ENCODE measurements around the gene MORN2.

The MORN2 gene

GRCh38 chr2:38912619-38913018 lies 36.8 kb downstream of the MORN2 start:
- H3K27ac ChIP-seq (ENCODE audit: insufficient read depth, low read depth, low read length, poor library complexity, severe bottlenecking), result no peak overlapping the region
- H3K27me3 ChIP-seq (ENCODE audit: control insufficient read depth, insufficient read depth, low read length, poor library complexity, severe bottlenecking), result no peaks in the 10 kb centered on the region
- no peaks in the 10 kb centered on the region for H3K36me3 ChIP-seq (ENCODE audit: control insufficient read depth, insufficient read depth, low read length)
- H3K9me3 ChIP-seq (ENCODE audit: control insufficient read depth, low read length), result no peaks in the 10 kb centered on the region
- no peaks in the 10 kb centered on the region for H3K4me1 ChIP-seq (ENCODE audit: control insufficient read depth, insufficient read depth, low read length)
- 63 to 86% methylated on average over 1 of the region's 1 CpG for WGBS, 2 experiments
- H3K4me3 ChIP-seq (ENCODE audit: insufficient read depth, low read depth, low read length), result no peak overlapping the region

DNA sequence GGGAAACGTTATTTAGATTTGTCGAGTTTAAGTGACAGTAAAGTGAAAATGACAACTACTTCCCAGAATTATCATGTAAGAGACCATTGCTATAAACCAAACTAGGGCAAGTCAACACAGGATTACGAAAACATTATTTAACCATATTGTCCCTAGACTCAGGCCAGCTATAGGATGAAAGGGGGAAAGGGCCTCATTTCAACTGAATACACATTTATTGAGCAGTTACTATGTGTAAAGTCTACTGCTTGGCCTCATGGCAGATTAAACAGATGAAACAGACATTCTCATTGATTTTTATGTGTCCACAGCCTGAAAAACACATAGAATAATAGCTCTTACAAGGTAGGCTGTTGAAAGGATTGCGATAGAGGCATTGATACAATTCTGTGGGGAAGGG lies 46.6 kb downstream of the MORN2 start:
- Histone ChIP-seq H3K27ac (ENCODE audit: insufficient read depth, low read depth, low read length, poor library complexity, severe bottlenecking) (no peak overlapping the region), H3K4me1 (ENCODE audit: control insufficient read depth, insufficient read depth, low read length) (no peaks in the 10 kb centered on the region), H3K4me3 (ENCODE audit: insufficient read depth, low read depth, low read length) (no peak overlapping the region), H3K27me3 (ENCODE audit: control insufficient read depth, insufficient read depth, low read length, poor library complexity, severe bottlenecking) (no peaks in the 10 kb centered on the region), H3K36me3 (ENCODE audit: control insufficient read depth, insufficient read depth, low read length) (no peaks in the 10 kb centered on the region), H3K9me3 (ENCODE audit: control insufficient read depth, low read length) (no peaks in the 10 kb centered on the region)
- WGBS, 2 experiments, result 90 to 92% methylated on average over 2 to 4 of the region's 4 CpGs

GRCh38 chr2:38922902-38923301 lies 47.1 kb downstream of the MORN2 start:
- 93 to 100% methylated on average over 2 of the region's 2 CpGs for WGBS, 2 experiments
- Histone ChIP-seq H3K4me3 (ENCODE audit: insufficient read depth, low read depth, low read length) (no peak overlapping the region), H3K9me3 (ENCODE audit: control insufficient read depth, low read length) (no peaks in the 10 kb centered on the region), H3K36me3 (ENCODE audit: control insufficient read depth, insufficient read depth, low read length) (no peaks in the 10 kb centered on the region), H3K27ac (ENCODE audit: insufficient read depth, low read depth, low read length, poor library complexity, severe bottlenecking) (no peak overlapping the region), H3K27me3 (ENCODE audit: control insufficient read depth, insufficient read depth, low read length, poor library complexity, severe bottlenecking) (no peaks in the 10 kb centered on the region), H3K4me1 (ENCODE audit: control insufficient read depth, insufficient read depth, low read length) (no peaks in the 10 kb centered on the region)

DNA sequence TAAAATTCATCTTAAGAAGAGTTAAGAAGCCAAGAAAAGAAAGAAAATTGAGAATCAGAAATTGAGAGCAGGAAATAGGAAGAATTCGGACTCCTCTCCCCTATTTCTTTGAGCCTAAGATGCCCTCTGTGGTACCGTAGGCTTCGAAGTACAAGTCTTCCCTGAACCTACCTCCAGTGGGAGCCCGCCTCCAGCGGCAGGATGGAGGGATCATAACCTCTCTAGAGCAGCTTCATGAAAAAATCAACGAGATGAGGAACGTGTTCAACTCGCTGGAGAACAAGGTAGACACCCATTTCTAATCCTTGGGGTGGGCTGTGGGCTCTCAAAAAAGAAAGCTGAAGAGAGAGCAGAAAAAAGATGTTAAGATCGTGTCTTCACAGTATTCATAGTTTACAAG lies 50.2 kb downstream of the MORN2 start:
- no peaks in the 10 kb centered on the region for H3K27me3 ChIP-seq (ENCODE audit: control insufficient read depth, insufficient read depth, low read length, poor library complexity, severe bottlenecking)
- H3K4me1 ChIP-seq (ENCODE audit: control insufficient read depth, insufficient read depth, low read length), result no peaks in the 10 kb centered on the region
- no peak overlapping the region for H3K27ac ChIP-seq (ENCODE audit: insufficient read depth, low read depth, low read length, poor library complexity, severe bottlenecking)
- no peaks in the 10 kb centered on the region for H3K36me3 ChIP-seq (ENCODE audit: control insufficient read depth, insufficient read depth, low read length)
- H3K4me3 ChIP-seq (ENCODE audit: insufficient read depth, low read depth, low read length), result no peak overlapping the region
- WGBS, 2 experiments, result 82 to 86% methylated on average over 9 of the region's 9 CpGs
- no peaks in the 10 kb centered on the region for H3K9me3 ChIP-seq (ENCODE audit: control insufficient read depth, low read length)

DNA sequence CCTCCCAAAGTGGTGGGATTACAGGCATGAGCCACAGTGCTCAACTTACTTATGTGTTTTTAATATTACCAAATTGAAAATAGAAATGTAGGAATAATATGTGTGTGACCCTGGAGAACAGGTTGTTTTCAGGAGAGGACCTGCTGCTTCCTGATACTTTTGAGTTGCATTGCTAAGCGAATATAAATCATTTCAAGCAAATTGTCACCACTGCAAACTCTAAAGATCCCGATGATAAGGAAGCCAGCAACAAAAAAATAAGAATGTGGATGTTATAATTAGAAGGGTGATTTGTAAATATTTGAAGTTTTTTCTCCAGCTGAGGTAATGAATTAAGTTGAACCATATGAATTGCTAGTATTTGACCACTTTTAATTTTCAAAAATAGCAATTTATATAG lies 54.8 kb downstream of the MORN2 start:
- Histone ChIP-seq H3K4me1 (ENCODE audit: control insufficient read depth, insufficient read depth, low read length) (no peaks in the 10 kb centered on the region), H3K27me3 (ENCODE audit: control insufficient read depth, insufficient read depth, low read length, poor library complexity, severe bottlenecking) (no peaks in the 10 kb centered on the region), H3K4me3 (ENCODE audit: insufficient read depth, low read depth, low read length) (no peak overlapping the region), H3K36me3 (ENCODE audit: control insufficient read depth, insufficient read depth, low read length) (no peaks in the 10 kb centered on the region), H3K27ac (ENCODE audit: insufficient read depth, low read depth, low read length, poor library complexity, severe bottlenecking) (no peak overlapping the region), H3K9me3 (ENCODE audit: control insufficient read depth, low read length) (no peaks in the 10 kb centered on the region)
- WGBS, 2 experiments, result 91 to 100% methylated on average over 2 of the region's 2 CpGs
